HG03342 (cell line): ENCODE measurements around the gene KIZ.
"Not testable (repeated sequence)": the region's sequence is repeated elsewhere in the genome, so short reads cannot be mapped to it uniquely, and the experiment has no call there.

ENCODE experiments used
- ATAC-seq: cut with Tn5 transposase; IDR thresholded peaks from one replicate; pipeline ENCODE4 v1.9.1; 2021; ENCODE audit warnings: mild to moderate bottlenecking, moderate library complexity; ENCODE audit not compliant: unreplicated experiment

KIZ gene

GRCh38 chr20:21136015-21136732, 10.3 kb downstream of the KIZ start:
- no peak for ATAC-seq

GRCh38 chr20:21137078-21137477, 11.2 kb downstream of the KIZ start:
- ATAC-seq: no peak

- no peak for ATAC-seq
Measured at GRCh38 chr20:21139881-21140566, 14.1 kb downstream of the KIZ start.

GRCh38 chr20:21141825-21142224, 15.9 kb downstream of the KIZ start:
- ATAC-seq: no peak

GRCh38 chr20:21143194-21143890, 17.5 kb downstream of the KIZ start:
- ATAC-seq: no peak

DNA sequence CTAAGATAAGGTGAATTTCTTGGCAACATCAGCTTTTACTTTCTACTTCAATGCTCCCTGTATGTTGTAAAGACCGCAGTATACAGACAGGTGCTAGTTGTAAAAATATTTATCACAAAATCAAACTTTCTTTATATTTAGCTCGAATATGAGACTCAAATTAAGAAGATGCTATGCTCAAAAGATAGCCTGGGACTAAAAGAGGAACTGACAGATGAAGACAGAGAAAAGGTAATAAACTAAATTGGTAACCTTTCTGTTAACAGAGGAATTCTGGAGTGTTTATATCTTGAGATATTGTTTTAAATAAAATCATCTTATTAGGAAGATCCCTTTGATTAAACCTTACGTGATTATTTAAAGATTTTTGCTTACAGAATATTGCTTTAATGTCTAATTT, 19.5 kb downstream of the KIZ start:
- no peak for ATAC-seq

GRCh38 chr20:21146215-21146614, 20.3 kb downstream of the KIZ start:
- ATAC-seq: no peak

DNA sequence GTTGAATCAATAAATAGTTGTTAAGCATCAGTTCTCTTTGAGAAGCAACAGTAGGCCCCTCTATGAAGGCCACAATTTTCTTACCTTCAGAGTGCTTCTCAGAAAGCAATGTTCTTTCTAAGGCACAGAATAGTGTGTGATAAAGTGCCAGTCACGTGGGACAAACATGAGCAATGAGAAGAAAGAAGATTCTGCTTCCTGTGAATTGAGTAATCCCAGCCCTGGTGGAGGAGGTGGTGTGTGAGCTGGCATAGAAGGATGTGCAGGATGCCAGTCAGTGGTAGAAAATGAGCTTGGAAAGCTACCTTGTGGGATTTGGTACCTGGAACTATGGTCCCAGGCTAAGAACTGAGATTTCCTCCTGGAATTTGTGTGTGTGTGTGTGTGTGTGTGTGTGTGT, 21.7 kb downstream of the KIZ start:
- no peak for ATAC-seq

- no peak for ATAC-seq
Measured at GRCh38 chr20:21149344-21149743, 23.5 kb downstream of the KIZ start.

DNA sequence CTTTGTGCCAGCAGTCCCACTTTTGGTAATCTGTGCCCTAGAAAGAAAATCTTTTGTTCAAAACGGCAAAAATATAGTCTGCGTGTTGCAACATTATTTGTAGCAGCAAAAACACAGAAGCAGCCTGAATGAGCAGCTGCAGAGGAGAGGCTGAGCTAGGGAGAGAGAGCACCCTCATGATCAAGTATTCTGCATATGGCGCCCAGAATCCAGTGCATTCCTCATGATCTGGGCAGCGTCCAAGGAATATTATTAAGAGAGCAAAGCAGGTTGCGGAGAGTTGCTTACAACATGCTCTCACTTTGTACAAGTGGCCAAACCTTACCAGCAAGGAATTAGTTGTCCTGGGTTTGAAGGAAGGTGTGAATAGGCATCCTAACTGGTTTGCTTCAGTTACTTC, 25.9 kb downstream of the KIZ start:
- no peak for ATAC-seq

GRCh38 chr20:21154692-21155091, 28.8 kb downstream of the KIZ start:
- no peak for ATAC-seq

- no peak for ATAC-seq
Measured at GRCh38 chr20:21155268-21155667, 29.4 kb downstream of the KIZ start.

DNA sequence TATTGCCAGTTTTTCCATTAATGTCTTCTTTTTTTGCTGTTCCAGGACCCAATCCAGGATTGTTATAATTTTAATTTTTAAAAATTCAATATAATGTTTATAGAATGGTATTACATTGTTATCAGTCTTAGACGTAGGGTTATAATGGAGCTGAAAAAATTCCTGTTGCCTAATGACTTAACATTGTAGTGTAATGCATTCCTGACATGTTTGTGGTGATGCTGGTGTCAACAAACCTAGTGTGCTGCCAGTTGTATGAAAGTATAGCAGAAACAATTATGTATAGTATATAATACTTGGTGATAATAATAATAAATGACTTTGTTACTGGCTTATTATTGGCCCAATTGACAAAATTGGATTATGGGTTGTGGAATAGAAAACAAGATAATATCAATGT, 30.4 kb downstream of the KIZ start:
- ATAC-seq: no peak

GRCh38 chr20:21157006-21157405, 31.1 kb downstream of the KIZ start:
- ATAC-seq: no peak

DNA sequence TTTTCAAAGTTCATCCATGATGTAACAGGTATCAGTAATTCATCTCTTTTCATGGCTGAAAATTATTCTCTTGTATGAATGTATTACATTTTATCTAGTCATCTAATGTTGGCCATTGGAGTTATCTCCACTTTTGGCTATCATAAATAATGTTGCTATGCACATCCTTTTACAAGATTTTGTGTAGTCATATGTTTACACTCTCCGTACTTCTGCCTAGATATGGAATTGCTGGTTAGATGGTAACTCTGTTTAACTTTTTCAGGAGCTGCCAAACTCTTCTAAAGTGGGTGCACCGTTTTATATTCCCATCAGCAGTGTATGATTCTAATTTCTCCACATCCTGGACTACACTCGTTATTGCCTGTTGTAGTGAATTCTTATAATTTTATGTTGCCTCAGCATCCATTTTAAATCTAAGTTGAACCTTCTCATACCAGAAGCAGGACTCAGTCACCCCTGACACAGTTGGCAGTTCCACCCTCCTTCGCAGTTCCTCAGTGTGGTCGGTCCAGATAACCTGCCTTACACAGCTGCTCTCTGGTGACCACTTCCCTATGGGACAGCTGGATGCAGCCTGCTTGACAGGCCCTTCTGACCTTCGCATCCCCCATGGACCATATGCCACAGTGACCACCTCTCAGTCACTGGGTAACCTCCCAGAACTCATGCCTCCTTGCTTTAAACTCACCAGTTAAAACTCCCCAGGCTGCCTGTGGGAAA, 33.9 kb downstream of the KIZ start:
- no peak for ATAC-seq

DNA sequence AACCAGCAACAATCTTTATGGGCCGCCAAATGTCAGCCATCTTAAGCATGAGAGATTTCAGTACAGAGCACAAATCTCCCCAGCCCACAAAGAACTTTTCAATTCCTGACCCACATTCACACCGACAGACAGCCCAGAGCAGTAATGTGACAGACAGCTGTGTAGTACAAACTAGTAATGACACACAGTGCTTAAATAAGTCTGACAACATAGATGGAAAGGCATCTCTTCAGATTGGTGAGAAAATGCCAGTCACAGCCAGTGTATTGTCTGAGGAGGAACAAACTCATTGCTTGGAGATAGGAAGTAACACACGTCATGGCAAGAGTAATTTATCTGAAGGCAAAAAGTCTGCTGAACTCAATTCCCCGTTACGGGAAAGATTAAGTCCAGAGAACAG, 36.0 kb downstream of the KIZ start:
- ATAC-seq: no peak

DNA sequence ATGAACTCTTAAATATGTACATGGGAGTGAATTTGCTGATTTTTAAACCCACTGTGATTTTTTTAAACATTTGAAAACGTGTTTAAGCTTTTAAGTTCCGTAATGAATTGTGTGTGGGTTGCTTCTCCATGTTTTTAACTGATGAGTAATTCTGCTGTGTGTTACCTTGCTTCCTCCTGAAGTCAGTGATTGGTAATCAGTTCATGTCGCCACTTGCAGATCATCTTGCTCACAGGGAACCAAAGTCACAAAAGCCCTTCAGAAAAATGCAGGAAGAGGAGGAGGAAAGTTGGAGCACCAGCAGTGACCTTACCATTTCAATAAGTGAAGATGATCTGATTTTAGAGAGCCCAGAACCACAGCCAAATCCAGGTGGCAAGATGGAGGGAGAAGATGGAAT, 36.7 kb downstream of the KIZ start:
- no peak for ATAC-seq

DNA sequence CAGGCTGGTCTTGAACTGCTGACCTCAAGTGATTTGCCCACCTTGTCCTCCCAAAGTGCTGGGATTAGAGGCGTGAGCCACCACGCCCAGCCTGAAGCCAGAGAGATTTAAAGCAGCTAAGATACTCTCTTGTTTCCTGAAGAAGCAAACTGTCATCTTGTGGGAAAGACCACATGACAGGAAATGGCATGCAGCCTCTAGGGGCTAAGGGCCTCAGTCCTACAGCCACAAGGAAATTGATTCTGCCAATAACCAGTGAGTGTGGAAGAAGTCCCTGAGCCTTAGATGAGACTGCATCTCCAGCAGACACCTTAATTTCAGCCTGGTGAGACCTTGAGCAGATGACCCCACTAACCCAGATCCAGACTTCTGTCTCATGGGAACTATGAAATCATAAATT, 40.9 kb downstream of the KIZ start:
- ATAC-seq: no peak

GRCh38 chr20:21167261-21167660, 41.4 kb downstream of the KIZ start:
- no peak for ATAC-seq

DNA sequence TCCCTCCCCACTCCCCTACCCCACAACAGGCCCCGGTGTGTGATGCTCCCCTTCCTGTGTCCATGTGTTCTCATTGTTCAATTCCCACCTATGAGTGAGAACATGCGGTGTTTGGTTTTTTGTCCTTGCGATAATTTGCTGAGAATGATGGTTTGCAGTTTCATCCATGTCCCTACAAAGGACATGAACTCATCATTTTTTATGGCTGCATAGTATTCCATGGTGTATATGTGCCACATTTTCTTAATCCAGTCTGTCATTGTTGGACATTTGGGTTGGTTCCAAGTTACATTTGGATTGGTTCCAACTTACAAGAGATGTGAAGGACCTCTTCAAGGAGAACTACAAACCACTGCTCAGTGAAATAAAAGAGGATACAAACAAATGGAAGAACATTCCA, 42.2 kb downstream of the KIZ start:
- not testable (repeated sequence) for ATAC-seq

- no peak for ATAC-seq
Measured at GRCh38 chr20:21172626-21173025, 46.7 kb downstream of the KIZ start.
